GM18907 (cell line): Measurements from ENCODE around the gene ADD3.
"Not testable (repeated sequence)": the region's sequence is repeated elsewhere in the genome, so short reads cannot be mapped to it uniquely, and the experiment has no call there.

Source experiments
- ATAC-seq: cut with Tn5 transposase; IDR thresholded peaks from one replicate; pipeline ENCODE4 v1.9.1; 2021; ENCODE audit warnings: mild to moderate bottlenecking, moderate library complexity; ENCODE audit not compliant: unreplicated experiment

The ADD3 gene

GRCh38 chr10:110101464-110102144 lies 93.8 kb downstream of the ADD3 start:
- ATAC-seq, result peak; percentile 72

- ATAC-seq, result no peak
Measured at GRCh38 chr10:110103921-110104461, 96.2 kb downstream of the ADD3 start.

- ATAC-seq, result no peak
Measured at GRCh38 chr10:110105873-110106272, 98.1 kb downstream of the ADD3 start.

GRCh38 chr10:110107430-110107829 lies 99.6 kb downstream of the ADD3 start:
- ATAC-seq, result no peak

GRCh38 chr10:110107887-110108286 lies 100.1 kb downstream of the ADD3 start:
- no peak for ATAC-seq

- ATAC-seq, result no peak
Measured at GRCh38 chr10:110109511-110109910, 101.7 kb downstream of the ADD3 start.

- no peak for ATAC-seq
Measured at GRCh38 chr10:110110338-110110737, 102.6 kb downstream of the ADD3 start.

GRCh38 chr10:110113670-110114337 lies 106.0 kb downstream of the ADD3 start:
- ATAC-seq, result no peak

GRCh38 chr10:110114668-110115067 lies 106.9 kb downstream of the ADD3 start:
- ATAC-seq, result not testable (repeated sequence)

- no peak for ATAC-seq
Measured at GRCh38 chr10:110115784-110116520, 108.2 kb downstream of the ADD3 start.

- ATAC-seq, result no peak
Measured at GRCh38 chr10:110118891-110119621, 111.3 kb downstream of the ADD3 start.

GRCh38 chr10:110123594-110123993 lies 115.8 kb downstream of the ADD3 start:
- ATAC-seq, result no peak

GRCh38 chr10:110129490-110129889 lies 121.7 kb downstream of the ADD3 start:
- ATAC-seq, result no peak

GRCh38 chr10:110134917-110135316 lies 127.1 kb downstream of the ADD3 start:
- no peak for ATAC-seq

GRCh38 chr10:110135836-110136235 lies 128.1 kb downstream of the ADD3 start:
- not testable (repeated sequence) for ATAC-seq

GRCh38 chr10:110137142-110137545 lies 129.4 kb downstream of the ADD3 start:
- ATAC-seq, result peak; percentile 54

GRCh38 chr10:110138197-110138812 lies 130.5 kb downstream of the ADD3 start:
- peak; percentile 54 for ATAC-seq

GRCh38 chr10:110141185-110141584 lies 133.4 kb downstream of the ADD3 start:
- no peak for ATAC-seq

- no peak for ATAC-seq
Measured at GRCh38 chr10:110141871-110142635, 134.3 kb downstream of the ADD3 start.

- no peak for ATAC-seq
Measured at GRCh38 chr10:110142965-110143364, 135.2 kb downstream of the ADD3 start.
